ENCODE measurements around the gene ACTR2. TPM values are rescaled to one million over a fixed set of nuclear protein-coding genes. Genes with fewer than 3 reads are reported as not detected.

ACTR2 gene
- total RNA-seq, 1 experiment from 2014 or later: 160 TPM

GRCh38 chr2:65214843-65215242, 12.8 kb upstream of the ACTR2 start:
- DNase-seq (ENCODE audit: low spot score) (no peak), ATAC-seq (no peak)
- H3K36me3 Mint-ChIP-seq: no peaks in the 10 kb centered on the region
- POLR2A ChIA-PET: interaction anchor here (0.6 kb wide), 1 partner anchor 113 kb away, joined by 7 read pairs; no protein-coding TSS in a partner anchor
- no peaks in the 10 kb centered on the region for H3K9me3 Mint-ChIP-seq
- peaks cover 30% of the 10 kb centered on the region for H3K27me3 Mint-ChIP-seq (ENCODE audit: low read depth)
- TF ChIP-seq KAT7 (CRISPR knock-in tag; IDR thresholded peaks at IDR 0.05; ENCODE audit: borderline replicate concordance): no peak
- no peak for TF ChIP-seq MLX (CRISPR knock-in tag; IDR thresholded peaks at IDR 0.05)
- TF ChIP-seq TEAD1 (CRISPR knock-in tag; IDR thresholded peaks at IDR 0.05): no peak
- no peak for TF ChIP-seq NFE2L1 (CRISPR knock-in tag; IDR thresholded peaks at IDR 0.05)
- TF ChIP-seq, protein P1, sequence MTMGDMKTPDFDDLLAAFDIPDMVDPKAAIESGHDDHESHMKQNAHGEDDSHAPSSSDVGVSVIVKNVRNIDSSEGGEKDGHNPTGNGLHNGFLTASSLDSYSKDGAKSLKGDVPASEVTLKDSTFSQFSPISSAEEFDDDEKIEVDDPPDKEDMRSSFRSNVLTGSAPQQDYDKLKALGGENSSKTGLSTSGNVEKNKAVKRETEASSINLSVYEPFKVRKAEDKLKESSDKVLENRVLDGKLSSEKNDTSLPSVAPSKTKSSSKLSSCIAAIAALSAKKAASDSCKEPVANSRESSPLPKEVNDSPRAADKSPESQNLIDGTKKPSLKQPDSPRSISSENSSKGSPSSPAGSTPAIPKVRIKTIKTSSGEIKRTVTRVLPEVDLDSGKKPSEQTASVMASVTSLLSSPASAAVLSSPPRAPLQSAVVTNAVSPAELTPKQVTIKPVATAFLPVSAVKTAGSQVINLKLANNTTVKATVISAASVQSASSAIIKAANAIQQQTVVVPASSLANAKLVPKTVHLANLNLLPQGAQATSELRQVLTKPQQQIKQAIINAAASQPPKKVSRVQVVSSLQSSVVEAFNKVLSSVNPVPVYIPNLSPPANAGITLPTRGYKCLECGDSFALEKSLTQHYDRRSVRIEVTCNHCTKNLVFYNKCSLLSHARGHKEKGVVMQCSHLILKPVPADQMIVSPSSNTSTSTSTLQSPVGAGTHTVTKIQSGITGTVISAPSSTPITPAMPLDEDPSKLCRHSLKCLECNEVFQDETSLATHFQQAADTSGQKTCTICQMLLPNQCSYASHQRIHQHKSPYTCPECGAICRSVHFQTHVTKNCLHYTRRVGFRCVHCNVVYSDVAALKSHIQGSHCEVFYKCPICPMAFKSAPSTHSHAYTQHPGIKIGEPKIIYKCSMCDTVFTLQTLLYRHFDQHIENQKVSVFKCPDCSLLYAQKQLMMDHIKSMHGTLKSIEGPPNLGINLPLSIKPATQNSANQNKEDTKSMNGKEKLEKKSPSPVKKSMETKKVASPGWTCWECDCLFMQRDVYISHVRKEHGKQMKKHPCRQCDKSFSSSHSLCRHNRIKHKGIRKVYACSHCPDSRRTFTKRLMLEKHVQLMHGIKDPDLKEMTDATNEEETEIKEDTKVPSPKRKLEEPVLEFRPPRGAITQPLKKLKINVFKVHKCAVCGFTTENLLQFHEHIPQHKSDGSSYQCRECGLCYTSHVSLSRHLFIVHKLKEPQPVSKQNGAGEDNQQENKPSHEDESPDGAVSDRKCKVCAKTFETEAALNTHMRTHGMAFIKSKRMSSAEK (CRISPR knock-in tag; IDR thresholded peaks at IDR 0.05; ENCODE audit: borderline replicate concordance): no peak
- TF ChIP-seq, protein P2, sequence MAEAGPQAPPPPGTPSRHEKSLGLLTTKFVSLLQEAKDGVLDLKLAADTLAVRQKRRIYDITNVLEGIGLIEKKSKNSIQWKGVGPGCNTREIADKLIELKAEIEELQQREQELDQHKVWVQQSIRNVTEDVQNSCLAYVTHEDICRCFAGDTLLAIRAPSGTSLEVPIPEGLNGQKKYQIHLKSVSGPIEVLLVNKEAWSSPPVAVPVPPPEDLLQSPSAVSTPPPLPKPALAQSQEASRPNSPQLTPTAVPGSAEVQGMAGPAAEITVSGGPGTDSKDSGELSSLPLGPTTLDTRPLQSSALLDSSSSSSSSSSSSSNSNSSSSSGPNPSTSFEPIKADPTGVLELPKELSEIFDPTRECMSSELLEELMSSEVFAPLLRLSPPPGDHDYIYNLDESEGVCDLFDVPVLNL (CRISPR knock-in tag; IDR thresholded peaks at IDR 0.05; ENCODE audit: borderline replicate concordance, low read depth): no peak
- H3K27ac Mint-ChIP-seq: no peak overlapping the region
- no peak overlapping the region for H3K4me3 Mint-ChIP-seq
- CTCF ChIA-PET: interaction anchor here (0.8 kb wide), 1 partner anchor 28 kb away, joined by 4 read pairs; no protein-coding TSS in a partner anchor
- no peaks in the 10 kb centered on the region for H3K4me1 Mint-ChIP-seq

GRCh38 chr2:65215946-65216345, 11.7 kb upstream of the ACTR2 start:
- ChIA-PET CTCF (no interaction called here), POLR2A (interaction anchor here (0.6 to 2.5 kb wide), 2 partner anchors 11 to 163 kb away, joined by 3 to 8 read pairs; partner anchors contain the start of gene ACTR2)
- Mint-ChIP-seq H3K4me1 (no peaks in the 10 kb centered on the region), H3K4me3 (no peak overlapping the region), H3K27me3 (ENCODE audit: low read depth) (peaks cover 20% of the 10 kb centered on the region), H3K36me3 (no peaks in the 10 kb centered on the region), H3K9me3 (no peaks in the 10 kb centered on the region), H3K27ac (no peak overlapping the region)
- ATAC-seq (no peak), DNase-seq (ENCODE audit: low spot score) (no peak)
- TF ChIP-seq MAX (CRISPR knock-in tag; IDR thresholded peaks at IDR 0.05) (no peak), ZNF317 (CRISPR knock-in tag; IDR thresholded peaks at IDR 0.05; ENCODE audit: borderline replicate concordance, low read depth) (no peak), ELF4 (CRISPR knock-in tag; IDR thresholded peaks at IDR 0.05; ENCODE audit: low read depth) (no peak), NR1H2 (CRISPR knock-in tag; IDR thresholded peaks at IDR 0.05) (no peak), E2F1 (CRISPR knock-in tag; IDR thresholded peaks at IDR 0.05) (no peak), NFATC4 (CRISPR knock-in tag; IDR thresholded peaks at IDR 0.05) (no peak), TEAD4 (CRISPR knock-in tag; IDR thresholded peaks at IDR 0.05) (no peak), ZNF281 (CRISPR knock-in tag; IDR thresholded peaks at IDR 0.05) (no peak), ZNF671 (CRISPR knock-in tag; IDR thresholded peaks at IDR 0.05) (no peak), AFF4 (CRISPR knock-in tag; IDR thresholded peaks at IDR 0.05; ENCODE audit: borderline replicate concordance) (no peak), ESRRA (CRISPR knock-in tag; IDR thresholded peaks at IDR 0.05; ENCODE audit: borderline replicate concordance) (no peak)
- TF ChIP-seq, protein P3, sequence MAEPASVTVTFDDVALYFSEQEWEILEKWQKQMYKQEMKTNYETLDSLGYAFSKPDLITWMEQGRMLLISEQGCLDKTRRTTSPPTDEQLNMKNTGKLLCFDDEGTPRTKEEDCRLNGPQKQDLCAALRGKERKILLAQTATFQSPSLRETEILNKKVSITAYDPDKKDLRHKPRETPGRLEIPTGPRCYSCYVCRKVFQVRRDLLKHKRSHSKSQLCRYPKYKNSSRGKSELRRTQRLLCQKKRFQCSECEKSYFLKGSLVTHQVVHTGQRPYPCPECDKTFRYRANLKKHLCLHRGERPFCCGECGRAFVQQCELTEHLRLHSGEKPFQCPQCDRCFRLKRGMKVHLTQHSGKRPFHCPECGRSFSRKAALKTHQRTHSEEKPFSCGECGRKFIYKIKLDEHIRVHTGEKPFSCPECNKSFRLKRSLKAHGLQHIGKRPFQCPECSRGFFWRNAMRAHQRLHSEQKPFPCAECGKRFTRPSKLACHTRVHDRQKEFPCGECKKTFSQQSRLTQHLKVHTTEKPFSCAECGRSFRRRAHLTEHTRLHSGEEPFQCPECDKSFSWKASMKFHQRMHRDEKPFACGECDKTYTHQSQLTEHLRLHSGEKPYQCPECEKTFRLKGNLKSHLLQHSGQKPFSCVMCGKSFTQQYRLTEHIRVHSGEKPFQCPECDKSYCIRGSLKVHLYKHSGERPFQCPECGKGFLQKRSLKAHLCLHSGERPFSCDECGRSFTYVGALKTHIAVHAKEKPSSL (CRISPR knock-in tag; conservative IDR thresholded peaks at IDR 0.05): no peak

Data from WTC11 (cell line).